H1 (cell line): ENCODE data around the gene ASTN2. TPM values are rescaled to one million over a fixed set of nuclear protein-coding genes. Genes with fewer than 3 reads are reported as not detected.

Experiments used
- CTCF ChIA-PET: fragments of 300-600 bp; sonication (Branson Sonifier 250); formaldehyde crosslinking; loops from one replicate; lab custom pipeline; 2021; ENCODE audit not compliant: partially characterized antibody; lab: Charles Lee
- POLR2A ChIA-PET: fragments of 300-600 bp; sonication (Branson Sonifier 250); formaldehyde crosslinking; loops from one replicate; lab custom pipeline; 2021; ENCODE audit warnings: inconsistent platforms; ENCODE audit not compliant: partially characterized antibody; lab: Charles Lee
- DNase-seq, 2 experiments: peaks; one replicate each; pipeline versions ENCODE4 v3.0.0 to v3.0.0-alpha.2; 2010 to 2022; ENCODE audit warnings: low spot score in 2 of 2, low read depth in 1 of 2, mixed read lengths in 1 of 2
- FAIRE-seq: peaks from 2 replicates; lab custom pipeline; 2011; peaks lifted over from hg19 to GRCh38; lab: Jason Lieb, UNC
- H2AFZ ChIP-seq: 2 replicates; pipeline ENCODE4 v1.8.1; 2012; ENCODE audit warnings: low read length, inconsistent platforms
- H2AK5ac ChIP-seq: 2 replicates; pipeline ENCODE4 v1.6.1; 2013; ENCODE audit warnings: low read depth, low read length
- H2BK120ac ChIP-seq: replicated peaks from 2 replicates; pipeline ENCODE3; 2013; ENCODE audit warnings: low read depth, low read length, inconsistent platforms
- H2BK12ac ChIP-seq: 2 replicates; pipeline ENCODE4 v1.6.1; 2013; ENCODE audit warnings: low read depth, low read length
- H2BK15ac ChIP-seq: 2 replicates; pipeline ENCODE4 v1.6.1; 2013; ENCODE audit warnings: low read length
- H2BK20ac ChIP-seq: 2 replicates; pipeline ENCODE4 v1.6.1; 2013; ENCODE audit warnings: low read length
- H2BK5ac ChIP-seq: 2 replicates; pipeline ENCODE4 v1.6.1; 2013; ENCODE audit warnings: low read depth, low read length
- H3K14ac ChIP-seq: 2 replicates; pipeline ENCODE4 v1.6.1; 2013; ENCODE audit warnings: inconsistent platforms; ENCODE audit not compliant: insufficient read length
- H3K18ac ChIP-seq: 2 replicates; pipeline ENCODE4 v1.6.1; 2013; ENCODE audit warnings: low read length; ENCODE audit errors: extremely low read depth
- H3K23ac ChIP-seq: 2 replicates; pipeline ENCODE4 v1.6.1; 2013; ENCODE audit warnings: inconsistent platforms; ENCODE audit not compliant: insufficient read length
- H3K23me2 ChIP-seq: 2 replicates; pipeline ENCODE4 v1.6.1; 2013; ENCODE audit warnings: low read depth, low read length
- H3K27ac ChIP-seq: 2 replicates; pipeline ENCODE4 v1.6.1; 2011; ENCODE audit warnings: low read depth, low read length, inconsistent platforms
- H3K27me3 ChIP-seq, 4 experiments: replicated peaks in 1 of 4; 1 replicate in 1 of 4; 2 replicates in 3 of 4; pipeline versions ENCODE4 v1.6.1 to v1.8.1; 2011 to 2013; ENCODE audit warnings: low read length in 3 of 4, mild to moderate bottlenecking in 3 of 4, inconsistent platforms in 2 of 4, mixed read lengths in 2 of 4, moderate library complexity in 1 of 4; ENCODE audit not compliant: control insufficient read depth in 3 of 4, insufficient read depth in 3 of 4; ENCODE audit errors: extremely low read depth in 1 of 4
- H3K36me3 ChIP-seq, 4 experiments: 2 replicates each; pipeline versions ENCODE4 v1.6.1 to v1.8.1; 2011 to 2013; ENCODE audit warnings: mild to moderate bottlenecking in 4 of 4, low read length in 3 of 4, moderate library complexity in 2 of 4, control low read depth in 1 of 4, inconsistent platforms in 1 of 4; ENCODE audit not compliant: insufficient read depth in 4 of 4, control insufficient read depth in 2 of 4
- H3K4ac ChIP-seq: replicated peaks from 2 replicates; pipeline ENCODE3; 2013; ENCODE audit warnings: low read length, low read depth, mixed read lengths, inconsistent platforms; ENCODE audit not compliant: insufficient read length
- H3K4me1 ChIP-seq, 4 experiments: replicated peaks in 1 of 4; 1 replicate in 1 of 4; 2 replicates in 3 of 4; pipeline versions ENCODE4 v1.6.1 to v1.8.1; 2011 to 2013; ENCODE audit warnings: low read length in 3 of 4, inconsistent platforms in 2 of 4, mixed read lengths in 1 of 4; ENCODE audit not compliant: insufficient read depth in 4 of 4, control insufficient read depth in 3 of 4
- H3K4me2 ChIP-seq, 2 experiments: 2 replicates each; pipeline versions ENCODE4 v1.6.1 to v1.8.1; 2011 to 2013; ENCODE audit warnings: low read depth in 2 of 2, low read length in 2 of 2, control low read depth in 1 of 2, inconsistent platforms in 1 of 2, mild to moderate bottlenecking in 1 of 2; ENCODE audit not compliant: insufficient read depth in 1 of 2
- H3K4me3 ChIP-seq, 4 experiments: fragments of 200-600, 300-600 bp in 1 of 4; sonication (generic), shearing (Covaris generic), sonication (Bioruptor Twin) in 1 of 4; 2 replicates each; pipeline versions ENCODE4 v1.5.1 to v1.8.1; 2011 to 2016; ENCODE audit warnings: low read length in 4 of 4, low read depth in 3 of 4, control low read depth in 2 of 4, inconsistent platforms in 2 of 4, mild to moderate bottlenecking in 2 of 4, mixed read lengths in 1 of 4, moderate library complexity in 1 of 4; ENCODE audit not compliant: insufficient read depth in 2 of 4; ENCODE audit errors: extremely low read depth in 1 of 4
- H3K56ac ChIP-seq: replicated peaks from 2 replicates; pipeline ENCODE3; 2013; ENCODE audit warnings: low read depth, mild to moderate bottlenecking, mixed read lengths, low read length, inconsistent platforms; ENCODE audit not compliant: insufficient read length
- H3K79me1 ChIP-seq: 2 replicates; pipeline ENCODE4 v1.6.1; 2013; ENCODE audit warnings: low read depth, low read length, control low read depth
- H3K79me2 ChIP-seq, 2 experiments: 2 replicates each; pipeline versions ENCODE4 v1.6.1 to v1.8.1; 2012 to 2013; ENCODE audit warnings: low read length in 2 of 2, mild to moderate bottlenecking in 2 of 2, inconsistent platforms in 1 of 2; ENCODE audit not compliant: insufficient read depth in 2 of 2, control insufficient read depth in 1 of 2
- H3K9ac ChIP-seq, 4 experiments: replicated peaks in 1 of 4; 1 replicate in 1 of 4; 2 replicates in 3 of 4; pipeline versions ENCODE4 v1.6.1 to v1.8.1; 2011 to 2013; ENCODE audit warnings: low read depth in 3 of 4, low read length in 3 of 4, control low read depth in 2 of 4, mild to moderate bottlenecking in 2 of 4, moderate library complexity in 2 of 4, inconsistent platforms in 1 of 4; ENCODE audit errors: extremely low read depth in 1 of 4
- H3K9me3 ChIP-seq, 2 experiments: 2 replicates each; pipeline versions ENCODE4 v1.6.1 to v1.8.1; 2012 to 2013; ENCODE audit warnings: mild to moderate bottlenecking in 2 of 2, moderate library complexity in 2 of 2, control low read depth in 1 of 2, inconsistent platforms in 1 of 2, low read depth in 1 of 2, low read length in 1 of 2, mixed read lengths in 1 of 2; ENCODE audit not compliant: insufficient read depth in 2 of 2
- H4K20me1 ChIP-seq, 2 experiments: replicated peaks in 1 of 2; 2 replicates each; pipeline versions ENCODE3 to v1.8.1; 2011 to 2013; ENCODE audit warnings: inconsistent platforms in 2 of 2, low read length in 2 of 2, mild to moderate bottlenecking in 1 of 2; ENCODE audit not compliant: insufficient read depth in 2 of 2, control insufficient read depth in 1 of 2
- H4K5ac ChIP-seq: 2 replicates; pipeline ENCODE4 v1.6.1; 2013; ENCODE audit warnings: low read length, low read depth, mixed read lengths, inconsistent platforms; ENCODE audit not compliant: insufficient read length
- H4K8ac ChIP-seq: 2 replicates; pipeline ENCODE4 v1.8.0; 2013; ENCODE audit warnings: mild to moderate bottlenecking, moderate library complexity, low read length, inconsistent platforms; ENCODE audit not compliant: insufficient read depth; ENCODE audit errors: extremely low read depth
- H4K91ac ChIP-seq: replicated peaks from 2 replicates; pipeline ENCODE3; 2013; ENCODE audit warnings: low read length, mixed read lengths, inconsistent platforms; ENCODE audit not compliant: insufficient read length
- CTCF ChIP-seq, 3 experiments: IDR thresholded peaks; 1 replicate in 2 of 3; 2 replicates in 1 of 3; pipeline versions ENCODE4 v1.5.1 to v1.6.1; 2011; ENCODE audit warnings: low read length in 3 of 3, mild to moderate bottlenecking in 3 of 3, inconsistent platforms in 2 of 3, low read depth in 1 of 3, moderate library complexity in 1 of 3; ENCODE audit not compliant: insufficient read depth in 1 of 3; ENCODE audit errors: control extremely low read depth in 1 of 3
- EP300 ChIP-seq, 2 experiments: IDR thresholded peaks; 1 replicate in 1 of 2; 2 replicates in 1 of 2; pipeline ENCODE4 v1.6.1; 2011 to 2012; ENCODE audit warnings: low read depth in 2 of 2, low read length in 2 of 2, mild to moderate bottlenecking in 2 of 2, borderline replicate concordance in 1 of 2, inconsistent platforms in 1 of 2, moderate library complexity in 1 of 2
- EZH2 ChIP-seq: fragments of 200-600 bp; sonication (generic); IDR thresholded peaks from 2 replicates; pipeline ENCODE4 v1.7.1; 2012; ENCODE audit warnings: low read depth, mild to moderate bottlenecking, moderate library complexity, low read length, inconsistent platforms; ENCODE audit not compliant: severe bottlenecking
- JUN ChIP-seq: IDR thresholded peaks from 2 replicates; pipeline ENCODE4 v1.6.1; 2011; ENCODE audit warnings: low read depth, mild to moderate bottlenecking, improper control_type of control experiment, low read length
- KDM1A ChIP-seq: fragments of 200-600, 300-600 bp; sonication (generic); IDR thresholded peaks from 2 replicates; pipeline ENCODE4 v1.7.1; 2016; ENCODE audit warnings: mild to moderate bottlenecking, low read length, borderline replicate concordance
- POLR2A ChIP-seq, 2 experiments: IDR thresholded peaks; 1 replicate in 1 of 2; 2 replicates in 1 of 2; pipeline ENCODE4 v1.6.1; 2011; ENCODE audit warnings: low read depth in 2 of 2, low read length in 2 of 2, mild to moderate bottlenecking in 2 of 2; ENCODE audit errors: control extremely low read depth in 1 of 2
- POU5F1 ChIP-seq: IDR thresholded peaks from 2 replicates; pipeline ENCODE4 v1.6.1; 2011; ENCODE audit warnings: low read depth, mild to moderate bottlenecking, low read length, moderate library complexity
- RBBP5 ChIP-seq: IDR thresholded peaks from 2 replicates; pipeline ENCODE4 v1.7.1; 2012; ENCODE audit warnings: low read depth, mild to moderate bottlenecking, inconsistent platforms, low read length, moderate library complexity, borderline replicate concordance
- RNF2 ChIP-seq: fragments of 200-900, 300-1000 bp; sonication (generic); IDR thresholded peaks from 2 replicates; pipeline ENCODE4 v1.7.1; 2016; ENCODE audit warnings: borderline replicate concordance, low read depth, mild to moderate bottlenecking, antibody characterized with exemption, low read length; ENCODE audit not compliant: poor library complexity, severe bottlenecking; ENCODE audit errors: missing control alignments
- SIRT6 ChIP-seq: IDR thresholded peaks from one replicate; pipeline ENCODE4 v1.7.1; 2012; ENCODE audit warnings: low read length, inconsistent platforms
- WGBS, 2 experiments: shearing (Covaris generic) in 1 of 2; methylation state at CpG; one replicate each; pipeline versions ENCODE4 v1.1.6 to v1.1.7; 2013 to 2015; ENCODE audit warnings: low lambda C conversion rate in 2 of 2, mixed read lengths in 2 of 2, inconsistent platforms in 1 of 2, low coverage in 1 of 2, missing lambda C conversion rate in 1 of 2; ENCODE audit not compliant: insufficient replicate concordance in 2 of 2, insufficient coverage in 1 of 2, insufficient read length in 1 of 2; ENCODE audit errors: extremely low coverage in 1 of 2, missing lambda C conversion rate in 1 of 2; 5-methylcytosine and 5-hydroxymethylcytosine counted together
- polyA plus RNA-seq, 7 experiments: library from polyadenylated mRNA; depleted of rRNA in 3 of 7; stranded (reverse) in 5 of 7; unstranded in 2 of 7; fragments of >200 nt in 5 of 7; fragments of 200-250 nt in 2 of 7; gene quantifications; 1 replicate in 5 of 7; 2 replicates in 1 of 7; 4 replicates in 1 of 7; pipeline versions ENCODE4 v1.2.1 to v1.2.3, GENCODE V29; 2011 to 2013; ENCODE audit warnings: missing spikeins in 2 of 7, mixed read lengths in 2 of 7
- total RNA-seq: library from RNA; stranded (reverse); fragmentation: NEBNext Ultra II Directional; extraction: Animal tissue kit (Norgen Biotek cat#: 25700); gene quantifications from 2 replicates; pipeline ENCODE4 v1.2.1, GENCODE V29; 2021

The ASTN2 gene
- total and polyA plus RNA-seq, 2 of the 8 experiments (the other 6 are each of a cell fraction or from before 2014, with no cell fraction given): 8.2 to 13.7 TPM

- Histone ChIP-seq H3K23me2 (no peaks in the 10 kb centered on the region), H3K9ac (no peak overlapping the region), H2BK120ac (no peak overlapping the region), H3K4me3 (no peak overlapping the region), H3K4me2 (no peak overlapping the region), H3K4me1 (peaks cover 0 to 9% (median 8%) of the 10 kb centered on the region in 4 experiments; a peak in 4 of 7 replicates), H3K4ac (no peak overlapping the region), H3K14ac (no peak overlapping the region), H4K20me1 (no peaks in the 10 kb centered on the region), H3K79me1 (no peaks in the 10 kb centered on the region), H3K56ac (no peak overlapping the region), H4K91ac (no peak overlapping the region), H4K8ac (no peak overlapping the region), H2BK12ac (no peak overlapping the region), H4K5ac (no peak overlapping the region), H3K9me3 (no peaks in the 10 kb centered on the region; a peak in 1 of 4 replicates), H3K18ac (no peak overlapping the region), H2AK5ac (no peak overlapping the region), H3K27me3 (peaks cover 0 to under 1% (median 0%) of the 10 kb centered on the region in 4 experiments; a peak in 3 of 7 replicates), H3K36me3 (no peaks in the 10 kb centered on the region), H2BK15ac (no peak overlapping the region), H2BK5ac (no peak overlapping the region), H3K27ac (no peak overlapping the region), H2AFZ (no peak overlapping the region), H3K23ac (no peak overlapping the region), H2BK20ac (no peak overlapping the region), H3K79me2 (no peaks in the 10 kb centered on the region)
- CTCF ChIA-PET: interaction anchor here (1.0 kb wide), 1 partner anchor 27 kb away, joined by 4 read pairs; no protein-coding TSS in a partner anchor
- TF ChIP-seq RNF2 (no peak), KDM1A (no peak), POU5F1 (no peak), CTCF (IDR thresholded peaks at IDR 0.05; ENCODE audit: control extremely low read depth in 1 of 3, insufficient read depth in 1 of 3, low read depth in 1 of 3, low read length in 3 of 3) (no peak), SIRT6 (no peak), RBBP5 (no peak), EP300 (IDR thresholded peaks at IDR 0.05; ENCODE audit: borderline replicate concordance in 1 of 2, low read depth in 2 of 2, low read length in 2 of 2) (no peak), JUN (no peak), POLR2A (IDR thresholded peaks at IDR 0.05; ENCODE audit: control extremely low read depth in 1 of 2, low read depth in 2 of 2, low read length in 2 of 2) (no peak), EZH2 (no peak)
- POLR2A ChIA-PET: no interaction called here
- FAIRE-seq: no peak
- 93% methylated on average over 1 of the region's 1 CpG; no CpG with 5 or more reads in 1 of the 2 experiments for WGBS, 2 experiments
- DNase-seq: no peak
Measured at GRCh38 chr9:117273612-117274011, 141.2 kb downstream of the ASTN2 start.
